Left lobe of liver (tissue), 2 donors: ENCODE data around the gene SSH3. TPM values are rescaled to one million over a fixed set of nuclear protein-coding genes. Genes with fewer than 3 reads are reported as not detected.

Experiments
- ATAC-seq: fragments of 200-7000 bp; cut with Tn5 transposase; one replicate; pipeline ENCODE4 v1.9.1; 2020; ENCODE audit warnings: mild to moderate bottlenecking, moderate library complexity
- DNase-seq: peaks from one replicate; pipeline ENCODE4 v3.0.0-alpha.2; 2020; ENCODE audit warnings: low spot score
- total RNA-seq: library from RNA; stranded (reverse); gene quantifications from one replicate; pipeline ENCODE4 v1.2.1, GENCODE V29; 2021
- donor health status: DM: no; HTN: no; CAD: no; lungs with moderate emphysema.
- donor health status: DM: no; HTN: yes; CAD: no.

The SSH3 gene
- total RNA-seq, 1 donor from 2014 or later, result 18.2 TPM

- DNase-seq, result no peak
- ATAC-seq, result no peak
Measured at GRCh38 chr11:67279589-67280340, 23.6 kb upstream of the SSH3 start.

GRCh38 chr11:67280341-67280787 lies 23.0 kb upstream of the SSH3 start:
- ATAC-seq (no peak), DNase-seq (no peak)

- DNase-seq (no peak), ATAC-seq (no peak)
Measured at GRCh38 chr11:67280788-67281551, 22.4 kb upstream of the SSH3 start.

GRCh38 chr11:67281552-67282150 lies 21.7 kb upstream of the SSH3 start:
- DNase-seq (no peak), ATAC-seq (no peak)

GRCh38 chr11:67282155-67282875 lies 21.0 kb upstream of the SSH3 start:
- ATAC-seq (no peak), DNase-seq (no peak)

- ATAC-seq (no peak), DNase-seq (no peak)
Measured at GRCh38 chr11:67282876-67283371, 20.4 kb upstream of the SSH3 start.

GRCh38 chr11:67283481-67283963 lies 19.8 kb upstream of the SSH3 start:
- ATAC-seq (no peak), DNase-seq (no peak)

GRCh38 chr11:67284811-67285540 lies 18.4 kb upstream of the SSH3 start:
- DNase-seq (no peak), ATAC-seq (no peak)

- ATAC-seq, result no peak
- no peak for DNase-seq
Measured at GRCh38 chr11:67285541-67286498, 17.5 kb upstream of the SSH3 start.

- DNase-seq (no peak), ATAC-seq (no peak)
Measured at GRCh38 chr11:67286621-67287333, 16.6 kb upstream of the SSH3 start.

GRCh38 chr11:67287355-67288197 lies 15.8 kb upstream of the SSH3 start:
- ATAC-seq (no peak), DNase-seq (no peak)

GRCh38 chr11:67288198-67288451 lies 15.2 kb upstream of the SSH3 start:
- ATAC-seq, result no peak
- no peak for DNase-seq

- peak; percentile 88 for DNase-seq
- ATAC-seq, result peak; percentile 83
Measured at GRCh38 chr11:67288452-67289225, 14.7 kb upstream of the SSH3 start.

GRCh38 chr11:67289226-67289650 lies 14.1 kb upstream of the SSH3 start, which contains the start of gene ANKRD13D:
Gene ANKRD13D (plus strand): TSS chr11:67289303. CDS start chr11:67289461, 158 bp downstream.
- ATAC-seq, result no peak
- no peak for DNase-seq

GRCh38 chr11:67289651-67290479 lies 13.5 kb upstream of the SSH3 start:
- peak; percentile 1 for ATAC-seq
- DNase-seq, result no peak

- ATAC-seq (no peak), DNase-seq (no peak)
Measured at GRCh38 chr11:67290801-67291200, 12.5 kb upstream of the SSH3 start.
